CD4-positive, alpha-beta memory T cell (primary cell): ENCODE measurements around the gene COX8A. TPM values are rescaled to one million over a fixed set of nuclear protein-coding genes. Genes with fewer than 3 reads are reported as not detected.

Source experiments
- CTCF ChIA-PET: fragments of 350-600 bp; sonication (Branson Sonifier 250); formaldehyde crosslinking; loops from one replicate; lab custom pipeline; 2021; ENCODE audit warnings: inconsistent platforms; ENCODE audit not compliant: partially characterized antibody; lab: Charles Lee
- POLR2A ChIA-PET: fragments of 350-600 bp; sonication (Branson Sonifier 250); formaldehyde crosslinking; loops from one replicate; lab custom pipeline; 2021; ENCODE audit not compliant: partially characterized antibody; lab: Charles Lee
- DNase-seq, 5 donors: peaks; one replicate each; pipeline versions ENCODE4 v3.0.0 to v3.0.0-alpha.2; 2020 to 2022; ENCODE audit warnings: mixed read lengths in 1 of 5
- H3K27ac ChIP-seq: one replicate; pipeline ENCODE4 v1.7.0; 2013; ENCODE audit warnings: low read depth, low read length
- H3K27me3 ChIP-seq: 2 replicates; pipeline ENCODE4 v1.7.0; 2013; ENCODE audit warnings: mild to moderate bottlenecking, low read length, moderate library complexity; ENCODE audit not compliant: insufficient read depth
- H3K36me3 ChIP-seq: 2 replicates; pipeline ENCODE4 v1.7.0; 2013; ENCODE audit warnings: mild to moderate bottlenecking, low read length, moderate library complexity; ENCODE audit not compliant: insufficient read depth
- H3K4me1 ChIP-seq: 2 replicates; pipeline ENCODE4 v1.7.0; 2013; ENCODE audit warnings: mild to moderate bottlenecking, low read length, moderate library complexity; ENCODE audit not compliant: insufficient read depth
- H3K4me3 ChIP-seq, 2 donors: one replicate each; pipeline ENCODE4 v1.7.0; 2013; ENCODE audit warnings: low read length in 2 of 2, mild to moderate bottlenecking in 1 of 2
- H3K9me3 ChIP-seq, 2 donors: one replicate each; pipeline ENCODE4 v1.7.0; 2013; ENCODE audit warnings: low read length in 2 of 2, control low read depth in 1 of 2; ENCODE audit not compliant: control insufficient read depth in 1 of 2
- H3K27ac Mint-ChIP-seq, 7 donors: one replicate each; pipeline ENCODE4 v1.8.0; 2020 to 2021; ENCODE audit warnings: mixed read lengths in 7 of 7, mild to moderate bottlenecking in 6 of 7, inconsistent platforms in 3 of 7, moderate library complexity in 3 of 7
- H3K27me3 Mint-ChIP-seq, 2 donors: one replicate each; pipeline ENCODE4 v1.8.0; 2020 to 2021; ENCODE audit warnings: mixed read lengths in 2 of 2
- H3K36me3 Mint-ChIP-seq, 2 donors: one replicate each; pipeline ENCODE4 v1.8.0; 2020 to 2021; ENCODE audit warnings: mixed read lengths in 2 of 2, inconsistent platforms in 1 of 2, mild to moderate bottlenecking in 1 of 2
- H3K4me1 Mint-ChIP-seq, 4 donors: one replicate each; pipeline ENCODE4 v1.8.0; 2020 to 2021; ENCODE audit warnings: mixed read lengths in 4 of 4, mild to moderate bottlenecking in 1 of 4
- H3K4me3 Mint-ChIP-seq, 8 donors: one replicate each; pipeline ENCODE4 v1.8.0; 2020 to 2021; ENCODE audit warnings: mixed read lengths in 8 of 8, mild to moderate bottlenecking in 7 of 8, moderate library complexity in 6 of 8, inconsistent platforms in 3 of 8
- H3K9me3 Mint-ChIP-seq, 8 donors: one replicate each; pipeline ENCODE4 v1.8.0; 2020 to 2021; ENCODE audit warnings: mixed read lengths in 8 of 8, mild to moderate bottlenecking in 5 of 8, inconsistent platforms in 3 of 8, moderate library complexity in 1 of 8
- intact Hi-C: fragments of 100-400 bp; cut with micrococcal nuclease; formaldehyde crosslinking; loops from one replicate; pipeline ENCODE4 v1.15.1; 2023
- polyA plus RNA-seq, 2 donors: library from polyadenylated mRNA; unstranded; fragments of 300-500 nt; fragmentation: Illumina TruSeq; gene quantifications; one replicate each; pipeline ENCODE4 v1.2.3, GENCODE V29; 2021
- total RNA-seq, 2 experiments: library from RNA; stranded (reverse); gene quantifications; one replicate each; pipeline ENCODE4 v1.2.3, GENCODE V29; 2021

COX8A gene, protein sequence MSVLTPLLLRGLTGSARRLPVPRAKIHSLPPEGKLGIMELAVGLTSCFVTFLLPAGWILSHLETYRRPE
- total RNA-seq = 100 to 1,000 TPM; 113 to 130 TPM
- polyA plus RNA-seq = 100 to 1,000 TPM; 382 to 433 TPM

DNA sequence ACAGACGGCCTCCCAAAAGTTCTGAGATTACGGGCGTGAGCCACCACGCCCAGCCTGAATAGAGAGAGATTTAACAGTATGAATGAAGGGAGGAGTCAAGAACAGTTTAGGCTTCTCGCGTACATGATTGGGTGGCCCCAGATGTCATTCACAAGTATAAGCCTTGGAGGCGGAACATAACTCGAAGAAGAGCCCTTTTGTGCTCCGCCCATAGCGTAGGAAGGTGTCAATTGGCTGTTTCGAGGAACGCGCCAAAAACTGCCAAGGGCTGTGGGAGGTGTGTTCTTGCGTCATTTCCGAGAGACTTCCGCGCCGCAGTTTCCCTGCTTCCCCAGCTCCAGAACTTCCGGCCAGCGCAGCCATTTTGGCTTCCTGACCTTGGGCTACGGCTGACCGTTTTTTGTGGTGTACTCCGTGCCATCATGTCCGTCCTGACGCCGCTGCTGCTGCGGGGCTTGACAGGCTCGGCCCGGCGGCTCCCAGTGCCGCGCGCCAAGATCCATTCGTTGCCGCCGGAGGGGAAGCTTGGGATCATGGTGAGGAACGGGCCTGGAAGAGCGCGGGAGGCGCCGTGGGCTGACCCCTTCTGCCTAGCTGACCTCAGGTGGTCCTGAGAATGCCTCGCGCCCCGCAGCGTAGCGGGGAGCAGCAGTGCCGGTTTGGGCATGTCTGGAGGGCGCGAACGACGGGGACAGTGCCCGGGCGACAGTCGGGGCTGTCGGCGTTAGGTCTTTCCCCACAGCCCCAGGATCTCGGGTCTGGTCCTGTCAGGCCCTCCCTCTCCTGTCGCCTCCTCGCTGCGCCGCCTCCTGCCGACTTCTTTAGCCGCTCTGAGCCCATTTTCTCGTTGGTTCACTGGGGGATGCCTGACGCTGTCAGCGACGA is at the start of gene COX8A:
Gene COX8A, plus strand, starts transcription at position 362 of the 885 bp plus-strand sequence. Its CDS starts 61 bp downstream, at position 423.
- POLR2A ChIA-PET = interaction anchor here (0.5 to 3.5 kb wide), 13 partner anchors 8 to 330 kb away, joined by 3 to 51 read pairs (median 4); partner anchors contain the start of genes MARK2, NAA40, OTUB1 and STIP1
- peaks cover 4% of the 10 kb centered on the region for H3K36me3 ChIP-seq
- peak within 1 kb of the TSS; percentile 96 to 100 (median 100) for H3K4me3 Mint-ChIP-seq

DNA sequence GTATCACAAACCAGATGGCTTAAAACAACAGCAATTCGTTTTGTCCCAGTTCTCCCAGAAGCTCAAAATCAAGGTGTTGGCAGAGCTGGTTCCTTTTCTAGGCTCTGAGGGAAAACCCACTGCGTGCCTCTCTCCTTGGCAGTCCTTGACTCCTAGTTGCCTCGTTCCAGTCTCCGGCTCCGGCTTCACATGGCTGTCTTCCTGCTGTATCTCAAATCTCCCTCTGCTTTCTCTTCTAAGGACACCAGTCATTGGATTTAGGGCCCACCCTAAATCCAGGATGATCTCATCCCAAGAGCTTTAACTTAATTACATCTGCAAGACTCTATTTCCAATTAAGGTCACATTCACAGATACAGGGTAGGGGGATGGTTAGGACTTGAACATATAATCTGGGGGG is 44.8 kb upstream of the COX8A start:
- Mint-ChIP-seq H3K4me3 (no peak overlapping the region), H3K4me1 (peaks cover 0 to 2% (median 0%) of the 10 kb centered on the region in 4 donors), H3K36me3 (no peaks in the 10 kb centered on the region), H3K27me3 (peaks cover 0 to 3% of the 10 kb centered on the region in 2 donors), H3K27ac (no peak overlapping the region), H3K9me3 (no peaks in the 10 kb centered on the region)
- no peaks in the 10 kb centered on the region for H3K36me3 ChIP-seq
- no peak for DNase-seq
- no peaks in the 10 kb centered on the region for H3K4me1 ChIP-seq
- no peak overlapping the region for H3K4me3 ChIP-seq
- no peaks in the 10 kb centered on the region for H3K9me3 ChIP-seq
- ChIA-PET POLR2A (no interaction called here), CTCF (interaction anchor here (1.0 kb wide), 1 partner anchor 92 kb away, joined by 3 read pairs; no protein-coding TSS in a partner anchor)
- intact Hi-C loops = no loop called here
- no peaks in the 10 kb centered on the region for H3K27me3 ChIP-seq
- no peak overlapping the region for H3K27ac ChIP-seq

More for the DNA sequence above, at the start of gene COX8A:
- Histone ChIP-seq H3K27me3 (no peaks in the 10 kb centered on the region), H3K27ac (peak within 1 kb of the TSS; percentile 95), H3K9me3 (no peaks in the 10 kb centered on the region), H3K4me3 (peak within 1 kb of the TSS; percentile 90 to 100), H3K4me1 (peaks cover 20% of the 10 kb centered on the region)
- H3K27me3 Mint-ChIP-seq = peaks cover 2% of the 10 kb centered on the region in 2 donors
- intact Hi-C loops = loop anchor here (1.0 to 2.0 kb wide), 4 partner anchors 12 to 293 kb away; partner anchors contain the start of genes NAA40, OTUB1 and RTN3
- peak within 1 kb of the TSS; percentile 99 to 100 (median 99) for H3K27ac Mint-ChIP-seq
- DNase-seq = peak; percentile 94 to 98 (median 96)
- peaks cover 0 to 2% (median 0%) of the 10 kb centered on the region in 8 donors for H3K9me3 Mint-ChIP-seq
- peaks cover 0 to 17% of the 10 kb centered on the region in 2 donors for H3K36me3 Mint-ChIP-seq
- CTCF ChIA-PET = no interaction called here
- H3K4me1 Mint-ChIP-seq = peaks cover 17 to 40% (median 31%) of the 10 kb centered on the region in 4 donors

DNA sequence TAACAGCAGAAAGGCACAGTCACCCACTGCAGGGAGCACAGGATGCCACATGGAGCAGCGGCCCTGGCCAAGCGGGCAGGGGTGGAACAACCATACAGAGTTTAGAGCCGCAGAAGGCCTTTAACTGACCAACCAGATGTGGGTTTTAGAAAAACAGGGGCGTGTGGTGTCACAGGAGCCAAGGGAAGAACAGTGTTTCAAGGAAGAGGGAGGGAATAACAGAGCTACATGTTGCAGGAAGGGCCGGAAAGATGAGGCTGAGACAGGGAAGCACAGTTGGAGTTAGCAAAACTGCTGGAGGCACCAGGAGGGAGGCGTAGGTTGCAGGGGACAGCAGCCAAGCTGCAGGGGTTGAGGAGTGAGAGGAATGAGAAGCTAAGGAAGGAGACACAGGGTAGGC is 43.4 kb upstream of the COX8A start:
- no peaks in the 10 kb centered on the region for H3K4me1 ChIP-seq
- peaks cover 0 to 2% of the 10 kb centered on the region in 2 donors for H3K27me3 Mint-ChIP-seq
- POLR2A ChIA-PET = interaction anchor here (1.0 kb wide), 1 partner anchor 10 kb away, joined by 5 read pairs; no protein-coding TSS in a partner anchor
- H3K4me1 Mint-ChIP-seq = peaks cover 0 to 2% (median 0%) of the 10 kb centered on the region in 4 donors
- H3K27ac ChIP-seq = no peak overlapping the region
- intact Hi-C loops = no loop called here
- peak overlapping the region in 1 of 7 donors; percentile 77 for H3K27ac Mint-ChIP-seq
- no peaks in the 10 kb centered on the region for H3K9me3 Mint-ChIP-seq
- CTCF ChIA-PET = interaction anchor here (1.3 kb wide), 1 partner anchor 64 kb away, joined by 3 read pairs; no protein-coding TSS in a partner anchor
- H3K4me3 ChIP-seq = no peak overlapping the region
- H3K36me3 ChIP-seq = no peaks in the 10 kb centered on the region
- H3K36me3 Mint-ChIP-seq = no peaks in the 10 kb centered on the region
- H3K4me3 Mint-ChIP-seq = no peak overlapping the region
- no peaks in the 10 kb centered on the region for H3K27me3 ChIP-seq
- no peaks in the 10 kb centered on the region for H3K9me3 ChIP-seq
- no peak for DNase-seq

DNA sequence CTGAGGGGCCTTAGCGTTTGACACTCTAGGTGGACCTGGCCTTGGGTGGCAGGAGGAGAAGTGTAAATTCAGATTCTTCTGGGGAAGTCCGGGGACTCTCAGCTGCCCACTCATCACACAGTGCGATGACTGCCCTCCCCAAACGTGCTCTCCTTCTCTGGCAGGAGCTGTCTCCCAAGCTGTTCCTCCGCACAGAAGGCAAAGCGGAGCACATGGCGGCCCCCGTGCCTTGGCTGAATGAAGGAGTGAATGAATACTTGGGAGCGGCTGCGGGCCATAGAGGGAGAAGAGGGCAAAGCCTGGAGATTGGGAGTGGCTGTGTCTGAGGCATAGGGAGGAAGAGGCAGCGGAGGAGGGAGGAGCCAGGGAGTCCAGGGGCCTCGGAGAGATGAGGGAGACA is 42.5 kb upstream of the COX8A start:
- H3K4me1 Mint-ChIP-seq = peaks cover 0 to 2% (median 0%) of the 10 kb centered on the region in 4 donors
- intact Hi-C loops = no loop called here
- POLR2A ChIA-PET = interaction anchor here (1.0 kb wide), 1 partner anchor 11 kb away, joined by 5 read pairs; no protein-coding TSS in a partner anchor

DNA sequence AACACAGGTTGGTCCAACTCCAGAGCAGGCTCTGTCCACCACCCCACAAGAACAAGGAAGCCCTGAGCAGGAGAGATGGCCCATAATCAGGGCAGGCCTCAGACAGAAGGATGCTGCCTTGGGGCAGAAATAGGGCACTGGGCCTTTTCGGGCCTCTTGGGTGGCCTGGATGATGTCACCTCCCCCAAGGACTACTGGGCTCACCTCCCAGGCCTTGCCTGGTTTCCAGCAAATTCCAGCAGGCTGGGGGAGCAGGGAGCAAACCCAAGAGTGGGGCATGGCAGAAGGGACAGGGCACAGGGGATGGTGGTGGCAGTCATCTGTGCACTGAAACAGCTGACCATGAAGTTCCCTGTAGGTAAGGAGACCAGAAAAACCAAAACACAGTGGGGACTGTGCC is 41.0 kb upstream of the COX8A start:
- H3K36me3 ChIP-seq = no peaks in the 10 kb centered on the region
- peaks cover 8% of the 10 kb centered on the region for H3K4me1 ChIP-seq
- Mint-ChIP-seq H3K36me3 (peaks cover 0 to 2% of the 10 kb centered on the region in 2 donors), H3K4me3 (no peak overlapping the region), H3K27me3 (no peaks in the 10 kb centered on the region), H3K9me3 (peaks cover 0 to 2% (median 0%) of the 10 kb centered on the region in 8 donors), H3K4me1 (peaks cover 3 to 10% (median 7%) of the 10 kb centered on the region in 4 donors), H3K27ac (no peak overlapping the region)
- ChIA-PET CTCF (interaction anchor here (0.6 to 3.6 kb wide), 4 partner anchors 12 to 100 kb away, joined by 3 to 14 read pairs (median 4); no protein-coding TSS in a partner anchor), POLR2A (no interaction called here)
- H3K27me3 ChIP-seq = no peaks in the 10 kb centered on the region
- no peak overlapping the region for H3K4me3 ChIP-seq
- intact Hi-C loops = no loop called here
- no peak for DNase-seq
- no peak overlapping the region for H3K27ac ChIP-seq
- no peaks in the 10 kb centered on the region for H3K9me3 ChIP-seq

More for the DNA sequence above, 42.5 kb upstream of the COX8A start:
- Histone ChIP-seq H3K27ac (no peak overlapping the region), H3K4me1 (no peaks in the 10 kb centered on the region), H3K9me3 (no peaks in the 10 kb centered on the region), H3K27me3 (no peaks in the 10 kb centered on the region), H3K4me3 (no peak overlapping the region), H3K36me3 (no peaks in the 10 kb centered on the region)
- H3K4me3 Mint-ChIP-seq = no peak overlapping the region
- no peaks in the 10 kb centered on the region for H3K36me3 Mint-ChIP-seq
- peak overlapping the region in 1 of 7 donors; percentile 16 for H3K27ac Mint-ChIP-seq
- H3K27me3 Mint-ChIP-seq = no peaks in the 10 kb centered on the region
- H3K9me3 Mint-ChIP-seq = no peaks in the 10 kb centered on the region
- no peak for DNase-seq
- CTCF ChIA-PET = interaction anchor here (1.3 kb wide), 1 partner anchor 65 kb away, joined by 3 read pairs; no protein-coding TSS in a partner anchor

DNA sequence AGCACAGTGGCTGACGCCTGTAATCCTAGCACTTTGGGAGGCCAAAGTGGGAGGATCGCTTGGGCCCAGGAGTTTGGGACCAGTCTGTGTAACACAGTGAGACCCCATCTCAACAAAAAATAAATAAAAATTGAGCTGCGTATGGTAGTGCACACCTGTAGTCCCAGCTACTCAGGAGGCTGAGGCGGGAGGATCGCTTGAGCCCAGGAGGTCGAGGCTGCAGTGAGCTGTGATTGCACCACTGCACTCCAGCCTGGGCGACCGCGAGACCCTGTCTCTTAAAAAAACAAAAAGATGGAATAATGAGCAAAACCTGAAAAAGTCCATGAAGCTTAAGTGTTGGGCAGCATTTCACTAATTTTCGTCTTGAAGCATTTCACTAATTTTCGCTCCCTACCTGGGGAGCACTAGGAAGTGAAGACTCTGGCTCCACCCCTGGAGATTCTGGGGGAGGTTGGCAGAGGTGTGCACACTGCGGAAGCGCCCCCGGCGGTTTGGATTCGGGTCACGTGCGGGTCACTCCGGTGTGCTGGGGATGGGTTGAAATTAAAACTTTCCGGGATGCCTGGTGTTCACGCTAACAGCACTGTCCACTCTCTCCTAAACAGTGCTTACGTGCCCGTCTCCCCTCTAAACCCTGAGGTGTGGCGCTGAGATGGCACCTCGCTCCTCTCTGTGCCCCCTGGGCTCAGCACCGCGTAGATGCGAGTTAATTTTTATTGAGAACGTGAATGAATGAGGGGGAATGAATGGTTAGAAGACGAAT is 36.5 kb upstream of the COX8A start:
- CTCF ChIA-PET = interaction anchor here (3.2 kb wide), 1 partner anchor 101 kb away, joined by 25 read pairs; the partner anchor contains the start of gene MARK2
- peak overlapping the region; percentile 62 to 81 for H3K4me3 ChIP-seq
- intact Hi-C loops = loop anchor here (1.0 to 2.0 kb wide), 5 partner anchors 21 to 100 kb away; partner anchors contain the start of genes COX8A, OTUB1 and RCOR2
- H3K4me1 ChIP-seq = peaks cover 22% of the 10 kb centered on the region
- no peaks in the 10 kb centered on the region for H3K36me3 ChIP-seq
- POLR2A ChIA-PET = interaction anchor here (0.7 to 1.8 kb wide), 4 partner anchors 13 to 105 kb away, joined by 3 to 10 read pairs (median 4); partner anchors contain the start of genes MARK2 and RCOR2
- DNase-seq = no peak
- H3K27ac Mint-ChIP-seq = peak overlapping the region; percentile 74 to 98 (median 88)
- peaks cover 0 to 3% (median 0%) of the 10 kb centered on the region in 8 donors for H3K9me3 Mint-ChIP-seq
- peaks cover 0 to 2% of the 10 kb centered on the region in 2 donors for H3K36me3 Mint-ChIP-seq
- H3K27ac ChIP-seq = peak overlapping the region; percentile 48
- no peaks in the 10 kb centered on the region for H3K27me3 ChIP-seq
- H3K27me3 Mint-ChIP-seq = no peaks in the 10 kb centered on the region
- no peaks in the 10 kb centered on the region for H3K9me3 ChIP-seq
- peaks cover 17 to 27% (median 20%) of the 10 kb centered on the region in 4 donors for H3K4me1 Mint-ChIP-seq
- H3K4me3 Mint-ChIP-seq = peak overlapping the region; percentile 88 to 98 (median 92)
